ENCODE data around the gene KLHL29.

KLHL29 gene

GRCh38 chr2:23683001-23683400 is 298.0 kb downstream of the KLHL29 start:
- no peaks in the 10 kb centered on the region for H3K27me3 ChIP-seq (replicated peaks; ENCODE audit: insufficient read depth, low read length)
- no peak for DNase-seq

DNA sequence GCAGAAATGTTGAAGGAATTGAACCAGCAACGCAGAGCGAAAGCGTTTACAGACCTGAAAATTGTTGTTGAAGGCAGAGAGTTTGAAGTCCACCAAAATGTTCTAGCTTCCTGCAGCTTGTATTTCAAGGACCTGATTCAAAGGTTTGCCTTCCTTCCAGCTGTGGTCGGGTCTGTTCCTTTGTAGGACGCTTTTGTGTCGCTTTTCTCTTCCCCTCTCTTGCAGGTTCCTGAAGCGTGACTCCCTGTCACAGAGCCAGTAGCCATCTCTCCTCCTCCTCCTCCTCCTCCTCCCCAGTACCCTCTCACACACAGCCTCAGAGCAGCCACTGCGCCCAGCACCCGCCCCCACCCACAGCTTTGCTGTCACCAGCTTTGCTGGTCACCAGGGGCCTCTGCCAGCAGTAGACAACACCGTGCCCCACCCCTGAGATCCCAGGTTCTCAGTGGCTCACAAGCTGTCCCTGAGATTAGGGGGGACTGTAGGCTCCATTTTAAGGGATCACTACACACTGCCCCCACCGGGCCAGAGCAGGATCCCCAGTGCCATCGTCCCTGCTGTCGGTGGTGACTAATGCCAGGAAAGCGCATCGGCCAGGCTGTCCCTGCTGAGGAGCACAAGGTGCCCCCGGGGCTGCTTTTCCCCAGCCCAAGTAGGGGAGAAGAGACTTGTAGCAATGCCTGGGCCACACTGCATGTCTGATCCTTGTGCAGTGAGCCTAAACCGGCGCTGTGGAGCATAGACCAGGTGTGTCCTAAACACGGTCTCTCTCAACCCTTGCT is 299.6 kb downstream of the KLHL29 start:
- Histone ChIP-seq H3K4me1 (ENCODE audit: low read length) (no peaks in the 10 kb centered on the region), H3K79me2 (ENCODE audit: low read length) (no peaks in the 10 kb centered on the region), H2AFZ (ENCODE audit: low read length) (no peak overlapping the region), H3K27ac (ENCODE audit: low read length) (no peak overlapping the region), H3K27me3 (replicated peaks; ENCODE audit: insufficient read depth, low read length) (no peaks in the 10 kb centered on the region), H4K20me1 (ENCODE audit: insufficient read depth, low read length) (no peaks in the 10 kb centered on the region), H3K4me2 (ENCODE audit: low read depth, low read length) (no peak overlapping the region), H3K36me3 (replicated peaks; ENCODE audit: insufficient read depth, low read length) (no peaks in the 10 kb centered on the region), H3K9ac (ENCODE audit: low read length) (no peak overlapping the region), H3K9me3 (replicated peaks; ENCODE audit: insufficient read depth, low read length) (no peaks in the 10 kb centered on the region), H3F3A (ENCODE audit: insufficient read depth, low read length) (no peaks in the 10 kb centered on the region), H3K4me3 (ENCODE audit: low read length) (no peak overlapping the region), H3K9me2 (replicated peaks; ENCODE audit: insufficient read depth, low read length) (no peaks in the 10 kb centered on the region)
- TF ChIP-seq EZH2phosphoT487 (IDR thresholded peaks at IDR 0.05; ENCODE audit: low read length) = no peak
- TF ChIP-seq EZH2 (optimal IDR thresholded peaks at IDR 0.05; ENCODE audit: low read depth, low read length) = no peak
- DNase-seq = no peak

More at GRCh38 chr2:23683001-23683400, 298.0 kb downstream of the KLHL29 start:
- TF ChIP-seq, protein P1, sequence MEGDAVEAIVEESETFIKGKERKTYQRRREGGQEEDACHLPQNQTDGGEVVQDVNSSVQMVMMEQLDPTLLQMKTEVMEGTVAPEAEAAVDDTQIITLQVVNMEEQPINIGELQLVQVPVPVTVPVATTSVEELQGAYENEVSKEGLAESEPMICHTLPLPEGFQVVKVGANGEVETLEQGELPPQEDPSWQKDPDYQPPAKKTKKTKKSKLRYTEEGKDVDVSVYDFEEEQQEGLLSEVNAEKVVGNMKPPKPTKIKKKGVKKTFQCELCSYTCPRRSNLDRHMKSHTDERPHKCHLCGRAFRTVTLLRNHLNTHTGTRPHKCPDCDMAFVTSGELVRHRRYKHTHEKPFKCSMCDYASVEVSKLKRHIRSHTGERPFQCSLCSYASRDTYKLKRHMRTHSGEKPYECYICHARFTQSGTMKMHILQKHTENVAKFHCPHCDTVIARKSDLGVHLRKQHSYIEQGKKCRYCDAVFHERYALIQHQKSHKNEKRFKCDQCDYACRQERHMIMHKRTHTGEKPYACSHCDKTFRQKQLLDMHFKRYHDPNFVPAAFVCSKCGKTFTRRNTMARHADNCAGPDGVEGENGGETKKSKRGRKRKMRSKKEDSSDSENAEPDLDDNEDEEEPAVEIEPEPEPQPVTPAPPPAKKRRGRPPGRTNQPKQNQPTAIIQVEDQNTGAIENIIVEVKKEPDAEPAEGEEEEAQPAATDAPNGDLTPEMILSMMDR (IDR thresholded peaks at IDR 0.05; ENCODE audit: low read length) = no peak
- TF ChIP-seq EZH2phosphoT487 (IDR thresholded peaks at IDR 0.05; ENCODE audit: low read length) = no peak
- TF ChIP-seq EZH2 (optimal IDR thresholded peaks at IDR 0.05; ENCODE audit: low read depth, low read length) = no peak
- H4K20me1 ChIP-seq (ENCODE audit: insufficient read depth, low read length) = no peaks in the 10 kb centered on the region
- H3K36me3 ChIP-seq (replicated peaks; ENCODE audit: insufficient read depth, low read length) = no peaks in the 10 kb centered on the region
- no peaks in the 10 kb centered on the region for H3K9me2 ChIP-seq (replicated peaks; ENCODE audit: insufficient read depth, low read length)
- no peak overlapping the region for H3K9ac ChIP-seq (ENCODE audit: low read length)
- H3K27ac ChIP-seq (ENCODE audit: low read length) = no peak overlapping the region
- no peak overlapping the region for H3K4me3 ChIP-seq (ENCODE audit: low read length)
- H3K9me3 ChIP-seq (replicated peaks; ENCODE audit: insufficient read depth, low read length) = no peaks in the 10 kb centered on the region
- H3F3A ChIP-seq (ENCODE audit: insufficient read depth, low read length) = no peaks in the 10 kb centered on the region
- no peaks in the 10 kb centered on the region for H3K79me2 ChIP-seq (ENCODE audit: low read length)
- no peak overlapping the region for H2AFZ ChIP-seq (ENCODE audit: low read length)
- no peaks in the 10 kb centered on the region for H3K4me1 ChIP-seq (ENCODE audit: low read length)
- H3K4me2 ChIP-seq (ENCODE audit: low read depth, low read length) = no peak overlapping the region

DNA sequence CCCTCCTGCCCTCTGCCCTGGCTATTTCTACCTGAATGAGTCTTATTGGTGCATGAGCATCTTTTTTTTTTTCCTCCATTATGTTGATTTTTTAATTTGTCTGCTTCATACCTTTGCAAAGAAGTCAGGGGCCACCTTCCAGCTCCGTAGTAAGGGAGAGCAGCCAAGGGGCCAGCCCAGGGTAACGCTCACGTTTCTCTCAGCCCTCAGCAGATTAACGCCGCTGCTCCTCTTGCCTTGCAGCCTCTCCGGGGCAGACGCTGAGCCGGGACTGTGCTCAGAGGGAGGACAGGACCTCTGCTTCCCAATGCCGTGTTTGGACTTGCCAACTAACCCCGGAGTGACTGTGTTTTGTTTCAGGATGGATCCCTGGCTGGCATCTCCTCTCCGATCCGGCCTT is 300.2 kb downstream of the KLHL29 start:
- H2AFZ ChIP-seq (ENCODE audit: low read length) = no peak overlapping the region
- H3K9me2 ChIP-seq (replicated peaks; ENCODE audit: insufficient read depth, low read length) = no peaks in the 10 kb centered on the region
- H3K79me2 ChIP-seq (ENCODE audit: low read length) = no peaks in the 10 kb centered on the region
- H3K36me3 ChIP-seq (replicated peaks; ENCODE audit: insufficient read depth, low read length) = no peaks in the 10 kb centered on the region
- DNase-seq = no peak
- no peaks in the 10 kb centered on the region for H3K9me3 ChIP-seq (replicated peaks; ENCODE audit: insufficient read depth, low read length)
- H3K4me3 ChIP-seq (ENCODE audit: low read length) = no peak overlapping the region
- H3K27me3 ChIP-seq (replicated peaks; ENCODE audit: insufficient read depth, low read length) = no peaks in the 10 kb centered on the region
- H3K27ac ChIP-seq (ENCODE audit: low read length) = no peak overlapping the region
- H3K9ac ChIP-seq (ENCODE audit: low read length) = no peak overlapping the region
- H3F3A ChIP-seq (ENCODE audit: insufficient read depth, low read length) = no peaks in the 10 kb centered on the region
- no peak overlapping the region for H3K4me2 ChIP-seq (ENCODE audit: low read depth, low read length)
- TF ChIP-seq EZH2phosphoT487 (IDR thresholded peaks at IDR 0.05; ENCODE audit: low read length) = no peak
- TF ChIP-seq, protein P1 (IDR thresholded peaks at IDR 0.05; ENCODE audit: low read length) = no peak
- H4K20me1 ChIP-seq (ENCODE audit: insufficient read depth, low read length) = no peaks in the 10 kb centered on the region
- no peaks in the 10 kb centered on the region for H3K4me1 ChIP-seq (ENCODE audit: low read length)

- Histone ChIP-seq H3K4me1 (ENCODE audit: low read length) (no peaks in the 10 kb centered on the region), H3K4me3 (ENCODE audit: low read length) (no peak overlapping the region), H3K4me2 (ENCODE audit: low read depth, low read length) (no peak overlapping the region), H3K9ac (ENCODE audit: low read length) (no peak overlapping the region), H3K27me3 (replicated peaks; ENCODE audit: insufficient read depth, low read length) (no peaks in the 10 kb centered on the region), H3K9me2 (replicated peaks; ENCODE audit: insufficient read depth, low read length) (no peaks in the 10 kb centered on the region), H3K36me3 (replicated peaks; ENCODE audit: insufficient read depth, low read length) (no peaks in the 10 kb centered on the region), H3K9me3 (replicated peaks; ENCODE audit: insufficient read depth, low read length) (no peaks in the 10 kb centered on the region), H3F3A (ENCODE audit: insufficient read depth, low read length) (no peaks in the 10 kb centered on the region), H3K27ac (ENCODE audit: low read length) (no peak overlapping the region), H2AFZ (ENCODE audit: low read length) (no peak overlapping the region), H4K20me1 (ENCODE audit: insufficient read depth, low read length) (no peaks in the 10 kb centered on the region), H3K79me2 (ENCODE audit: low read length) (no peaks in the 10 kb centered on the region)
- TF ChIP-seq EZH2 (optimal IDR thresholded peaks at IDR 0.05; ENCODE audit: low read depth, low read length) (no peak), EZH2phosphoT487 (IDR thresholded peaks at IDR 0.05; ENCODE audit: low read length) (no peak)
- TF ChIP-seq, protein P1 (IDR thresholded peaks at IDR 0.05; ENCODE audit: low read length) = no peak
- no peak for DNase-seq
Measured at GRCh38 chr2:23685706-23686105, 300.7 kb downstream of the KLHL29 start.
